ENCODE measurements around the gene FRMPD1.
A peak's percentile ranks its signal among the peaks of the same experiment; 100 is the strongest.

- TF ChIP-seq CSRNP3 (CRISPR knock-in tag; IDR thresholded peaks at IDR 0.05), result no peak
- no peak for TF ChIP-seq ARNTL (CRISPR knock-in tag; IDR thresholded peaks at IDR 0.05; ENCODE audit: borderline replicate concordance, low read depth)
- peak; percentile 47; the same call in 1 of the 2 replicates for TF ChIP-seq SNAI2 (CRISPR knock-in tag; IDR thresholded peaks at IDR 0.05)
- peak; percentile 83; the same call in 1 of the 2 replicates for TF ChIP-seq TSHZ2 (CRISPR knock-in tag; IDR thresholded peaks at IDR 0.05)
- TF ChIP-seq CREB5 (CRISPR knock-in tag; IDR thresholded peaks at IDR 0.05; ENCODE audit: low read depth), result no peak
- TF ChIP-seq TCF4 (CRISPR knock-in tag; IDR thresholded peaks at IDR 0.05; ENCODE audit: borderline replicate concordance), result peak; percentile 80; the same call in 1 of the 2 replicates
- no peak for TF ChIP-seq PATZ1 (CRISPR knock-in tag; IDR thresholded peaks at IDR 0.05; ENCODE audit: borderline replicate concordance)
- TF ChIP-seq ESRRG (CRISPR knock-in tag; IDR thresholded peaks at IDR 0.05), result no peak
- TF ChIP-seq ZNF70 (CRISPR knock-in tag; IDR thresholded peaks at IDR 0.05), result no peak
- 0 out of 2 replicates have a peak, but pooled peaks have one; percentile 19 for TF ChIP-seq GLIS3 (CRISPR knock-in tag; IDR thresholded peaks at IDR 0.05)
- no peak for TF ChIP-seq TOX (CRISPR knock-in tag; IDR thresholded peaks at IDR 0.05; ENCODE audit: borderline replicate concordance)
Measured at GRCh38 chr9:37622462-37622861, 28.3 kb upstream of the FRMPD1 start.

Data from SK-N-SH treated with all-trans-retinoic acid at 6 μM for 48 hours (cell line).